ENCODE results near the gene RAB24.
A peak's percentile ranks its signal among the peaks of the same experiment; 100 is the strongest.
"Not testable (repeated sequence)": the region's sequence is repeated elsewhere in the genome, so short reads cannot be mapped to it uniquely, and the experiment has no call there.

RAB24 gene

GRCh38 chr5:177310757-177311391 is 7.4 kb upstream of the RAB24 start:
- DNase-seq, result peak in 1 of 5 donors; percentile 50

GRCh38 chr5:177310332-177310731 is 6.8 kb upstream of the RAB24 start:
- no peak for DNase-seq

GRCh38 chr5:177309351-177310191 is 6.1 kb upstream of the RAB24 start:
- peak in 4 of 5 donors; percentile 60 to 80 (median 64) for DNase-seq

GRCh38 chr5:177308740-177309139 is 5.2 kb upstream of the RAB24 start:
- DNase-seq, result no peak

- no peak for DNase-seq
Measured at GRCh38 chr5:177307544-177308363, 4.2 kb upstream of the RAB24 start.

- DNase-seq, result no peak
Measured at GRCh38 chr5:177306674-177307543, 3.4 kb upstream of the RAB24 start.

- not testable (repeated sequence) for DNase-seq
Measured at GRCh38 chr5:177306103-177306640, 2.7 kb upstream of the RAB24 start.

- DNase-seq, result no peak
Measured at GRCh38 chr5:177304392-177305119, 1.0 kb upstream of the RAB24 start.

- no peak for DNase-seq
Measured at GRCh38 chr5:177303925-177304391, 439 bp upstream of the RAB24 start.

- DNase-seq, result no peak
Measured at GRCh38 chr5:177302354-177303110, 987 bp downstream of the RAB24 start.

GRCh38 chr5:177301503-177302165 is 1.9 kb downstream of the RAB24 start:
- no peak for DNase-seq

GRCh38 chr5:177300951-177301350 is 2.6 kb downstream of the RAB24 start:
- DNase-seq, result no peak

GRCh38 chr5:177300236-177300880 is 3.2 kb downstream of the RAB24 start:
- DNase-seq, result peak in 4 of 5 donors; percentile 43 to 65 (median 56)

GRCh38 chr5:177299697-177300096 is 3.8 kb downstream of the RAB24 start:
- no peak for DNase-seq

GRCh38 chr5:177297922-177298321 is 5.6 kb downstream of the RAB24 start:
- DNase-seq, result no peak

- no peak for DNase-seq
Measured at GRCh38 chr5:177296581-177296980, 6.9 kb downstream of the RAB24 start.

GRCh38 chr5:177295924-177296323 is 7.6 kb downstream of the RAB24 start:
- no peak for DNase-seq

- no peak for DNase-seq
Measured at GRCh38 chr5:177294632-177295031, 8.9 kb downstream of the RAB24 start.
